OCI-LY1 (cell line): ENCODE data around the gene SIK2.

Experiments
- CTCF ChIP-seq: fragments of 200-600 bp; sonication (generic), shearing (Covaris generic); IDR thresholded peaks from 2 replicates; pipeline ENCODE4 v1.5.1; 2017; ENCODE audit warnings: mild to moderate bottlenecking, antibody characterized with exemption, low read length, moderate library complexity, mixed read lengths
- EZH2 ChIP-seq: fragments of 200-600 bp; sonication (generic), shearing (Covaris generic); IDR thresholded peaks from 2 replicates; pipeline ENCODE4 v1.8.0; 2017; ENCODE audit warnings: borderline replicate concordance, mixed run types, mild to moderate bottlenecking, antibody characterized with exemption, low read length, moderate library complexity, mixed read lengths

DNA sequence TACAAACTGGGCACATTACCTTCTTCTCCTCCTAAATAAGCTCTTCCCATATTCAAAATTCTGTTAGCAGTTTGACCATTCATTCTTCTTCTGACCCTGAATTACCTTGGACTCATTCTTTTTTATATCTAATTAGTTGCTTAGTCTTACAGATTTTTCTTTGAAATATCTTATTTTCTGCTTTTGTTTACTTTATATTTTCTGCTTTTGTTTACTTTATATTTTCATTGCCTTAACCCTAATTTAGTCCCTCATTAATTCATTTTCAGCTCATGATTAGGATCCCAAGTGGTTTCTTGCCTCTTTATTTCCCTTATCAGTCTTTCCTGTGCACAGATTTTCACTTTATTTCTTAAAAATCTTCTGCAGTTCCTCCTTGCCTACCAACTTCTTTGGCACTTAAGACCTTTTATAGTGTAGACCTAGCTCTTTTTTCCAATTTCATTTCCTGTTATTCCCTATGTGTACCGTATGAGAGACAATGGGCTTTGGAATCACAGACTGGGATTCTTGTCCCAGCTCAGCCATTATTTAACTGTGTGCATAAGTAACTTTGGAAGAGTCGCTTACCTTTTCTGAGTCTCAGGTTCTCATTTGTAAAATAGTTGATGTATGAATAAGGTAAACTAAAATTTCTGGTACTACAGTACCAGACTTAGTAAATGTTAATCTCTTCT is 39.2 kb downstream of the SIK2 start:
- TF ChIP-seq CTCF (no peak), EZH2 (no peak)
